NK-92 treated with Interleukin-12 subunit alpha and Interleukin-12 subunit beta, amount 100 ng/mL, for 24 hours (cell line): ENCODE data around the gene MICAL1.

Source experiments
- DNase-seq: peaks from one replicate; lab custom pipeline; 2025; lab: John Stamatoyannopoulos, UW

The MICAL1 gene

DNA sequence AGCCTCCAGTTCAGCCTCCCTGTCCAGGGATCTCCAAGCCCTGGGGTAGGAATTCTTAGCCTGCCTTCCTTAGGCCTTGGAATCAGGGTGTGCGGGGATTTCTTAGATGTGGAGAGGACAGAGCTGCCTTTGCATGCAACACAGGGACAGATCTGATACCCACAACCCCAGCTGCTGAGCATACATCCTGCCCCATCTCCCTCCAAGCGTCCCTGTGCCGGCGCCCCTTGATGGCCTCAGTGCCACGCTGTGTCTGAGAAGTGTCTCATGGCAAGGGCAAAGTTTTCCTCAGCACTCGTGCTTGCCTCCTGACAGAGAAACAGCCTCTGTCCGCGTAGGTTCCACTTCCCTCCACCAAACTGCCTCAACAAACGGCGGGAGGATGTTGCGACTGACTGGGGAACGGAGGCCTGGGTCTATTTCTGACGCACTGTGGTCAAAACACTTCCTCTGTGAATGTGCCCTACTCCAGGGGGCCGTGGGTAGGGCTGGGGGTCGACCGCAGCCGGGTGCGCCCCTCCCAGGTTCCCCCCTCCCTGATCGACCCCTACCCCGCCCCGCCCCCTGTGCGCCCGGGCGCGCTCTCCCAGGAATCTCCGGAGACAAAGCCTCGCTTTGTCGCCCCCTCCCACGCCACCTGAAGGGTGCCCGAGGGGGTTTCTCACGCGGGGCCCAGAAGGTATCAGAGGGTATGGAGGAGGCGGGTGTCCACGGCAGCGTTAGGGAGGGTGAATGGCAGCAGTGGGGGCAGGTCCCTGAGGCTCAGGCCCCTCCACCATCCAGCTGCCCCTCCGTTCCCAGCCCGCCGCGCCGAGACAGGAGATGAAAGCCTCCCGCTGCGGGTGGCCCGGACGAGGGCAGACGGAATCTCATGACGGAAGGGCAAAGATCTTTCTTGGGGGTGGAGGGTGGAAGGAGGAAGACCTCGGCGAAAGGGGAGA, 806 bp downstream of the MICAL1 start:
- DNase-seq = peak; percentile 79

DNA sequence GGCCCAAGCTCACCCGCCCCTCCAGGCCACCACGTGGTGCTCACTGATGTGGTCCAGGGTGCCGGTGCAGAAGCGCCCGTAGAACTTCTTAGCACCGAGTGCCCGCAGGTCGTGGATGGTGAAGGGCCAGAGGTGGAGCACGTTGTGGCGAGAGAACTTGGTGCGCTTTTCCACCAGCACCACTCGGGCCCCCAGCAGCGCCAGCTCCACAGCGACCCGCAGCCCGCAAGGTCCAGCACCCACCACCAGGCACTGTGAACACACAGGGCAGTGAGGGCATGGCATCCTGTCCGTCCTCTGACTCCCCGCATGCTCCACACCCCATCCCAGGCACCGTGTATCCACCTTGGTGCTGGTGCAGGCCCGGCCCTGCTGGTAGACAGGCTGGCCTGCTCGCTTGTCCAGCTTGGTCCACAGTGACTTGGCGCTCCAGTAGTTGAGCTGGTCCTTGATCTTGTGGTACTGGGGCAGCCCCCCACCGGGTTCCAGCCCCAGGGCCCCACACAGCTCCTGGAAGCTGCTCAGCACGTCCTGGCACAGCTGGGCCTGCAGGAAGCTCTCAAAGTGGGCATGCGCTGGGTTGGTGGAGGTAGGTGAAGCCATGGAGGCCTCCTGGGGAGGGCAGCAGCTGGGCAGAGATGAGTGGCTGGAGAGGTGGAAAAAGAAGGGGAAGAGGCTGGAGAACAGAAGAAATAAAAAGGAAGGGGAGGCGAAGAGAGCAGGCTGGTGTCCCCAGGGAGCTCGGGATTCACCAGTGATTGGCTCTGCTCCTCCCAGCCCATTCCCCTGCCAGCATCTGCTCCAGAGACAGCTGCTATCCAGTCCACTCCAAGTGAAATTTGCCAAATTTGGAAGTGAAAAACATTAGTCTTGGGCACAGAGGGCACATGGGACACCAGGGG, 1.7 kb downstream of the MICAL1 start:
- no peak for DNase-seq

DNA sequence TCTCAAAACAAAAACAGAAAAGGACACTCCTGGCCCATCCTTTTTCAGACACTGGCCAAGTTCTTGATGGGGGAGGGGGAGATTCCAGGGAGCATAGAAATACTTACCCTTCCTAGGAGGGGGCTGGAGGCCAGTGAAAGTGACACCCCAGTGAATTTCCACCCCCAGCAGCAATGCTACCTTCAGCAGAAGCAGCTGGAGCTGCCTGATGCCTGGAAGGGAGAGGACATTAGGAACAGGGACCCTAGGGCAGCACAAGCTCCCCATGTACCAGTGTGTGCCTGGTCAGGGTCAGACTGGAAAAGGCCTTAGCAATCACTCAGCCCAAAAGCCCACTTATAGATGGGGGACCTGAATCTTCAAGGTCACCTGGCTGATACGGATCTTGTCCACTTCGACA, 2.4 kb downstream of the MICAL1 start:
- no peak for DNase-seq

DNA sequence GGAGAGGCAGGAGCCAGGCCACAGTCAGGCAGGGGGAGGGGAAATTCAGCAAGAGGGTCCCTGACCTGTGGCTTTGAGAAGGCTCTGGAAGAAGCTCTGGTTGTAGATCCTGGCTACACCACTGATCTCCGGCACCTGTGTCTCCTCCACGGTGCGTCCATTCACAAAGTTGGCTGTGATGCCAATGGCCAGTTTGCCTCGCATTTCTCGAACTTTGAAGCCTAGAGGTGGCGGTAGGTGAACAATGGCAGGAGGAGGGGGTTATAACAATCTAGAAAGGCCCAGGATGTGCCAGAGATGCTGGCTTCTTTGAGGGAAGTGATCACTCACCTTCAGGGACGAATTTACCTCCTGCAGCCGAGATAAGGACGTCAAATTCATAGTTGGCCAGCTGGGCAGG, 3.4 kb downstream of the MICAL1 start:
- DNase-seq = no peak

DNA sequence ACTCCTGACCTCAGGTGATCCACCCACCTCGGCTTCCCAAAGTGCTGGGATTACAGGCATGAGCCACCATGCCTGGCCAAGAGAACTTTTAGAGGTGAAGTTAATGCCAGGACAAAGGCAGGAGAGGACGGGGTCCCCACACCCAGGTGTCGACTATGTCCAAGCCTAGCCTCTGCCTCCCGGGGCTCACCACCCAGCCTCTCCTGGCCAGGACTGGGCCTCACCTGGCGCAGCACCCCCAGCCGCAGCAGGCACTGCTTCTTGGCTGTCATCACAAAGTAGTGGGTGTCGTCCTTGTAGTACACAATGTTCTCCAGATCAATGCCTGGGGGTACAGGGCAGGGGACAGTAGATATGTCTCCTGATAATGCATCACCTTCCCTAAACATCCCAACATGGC, 4.2 kb downstream of the MICAL1 start:
- DNase-seq = no peak

DNA sequence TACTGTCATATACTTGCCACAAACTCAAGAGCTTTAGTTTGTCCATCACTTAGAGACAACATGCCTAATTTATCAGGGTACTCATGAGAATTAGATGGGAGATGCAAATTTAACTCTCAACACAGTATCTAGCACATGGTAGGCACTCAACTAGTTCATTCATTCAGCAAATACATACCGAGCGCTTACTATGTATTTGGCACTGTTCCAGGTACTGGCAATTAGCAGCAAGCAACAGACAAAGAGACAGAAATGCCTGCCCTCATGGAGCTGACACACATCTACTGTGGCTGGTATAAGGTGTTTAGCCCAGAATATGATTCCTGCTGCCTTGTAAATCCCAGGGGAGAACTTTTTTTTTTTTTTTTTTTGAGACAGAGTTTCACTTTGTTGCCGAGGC, 4.8 kb downstream of the MICAL1 start:
- no peak for DNase-seq

DNA sequence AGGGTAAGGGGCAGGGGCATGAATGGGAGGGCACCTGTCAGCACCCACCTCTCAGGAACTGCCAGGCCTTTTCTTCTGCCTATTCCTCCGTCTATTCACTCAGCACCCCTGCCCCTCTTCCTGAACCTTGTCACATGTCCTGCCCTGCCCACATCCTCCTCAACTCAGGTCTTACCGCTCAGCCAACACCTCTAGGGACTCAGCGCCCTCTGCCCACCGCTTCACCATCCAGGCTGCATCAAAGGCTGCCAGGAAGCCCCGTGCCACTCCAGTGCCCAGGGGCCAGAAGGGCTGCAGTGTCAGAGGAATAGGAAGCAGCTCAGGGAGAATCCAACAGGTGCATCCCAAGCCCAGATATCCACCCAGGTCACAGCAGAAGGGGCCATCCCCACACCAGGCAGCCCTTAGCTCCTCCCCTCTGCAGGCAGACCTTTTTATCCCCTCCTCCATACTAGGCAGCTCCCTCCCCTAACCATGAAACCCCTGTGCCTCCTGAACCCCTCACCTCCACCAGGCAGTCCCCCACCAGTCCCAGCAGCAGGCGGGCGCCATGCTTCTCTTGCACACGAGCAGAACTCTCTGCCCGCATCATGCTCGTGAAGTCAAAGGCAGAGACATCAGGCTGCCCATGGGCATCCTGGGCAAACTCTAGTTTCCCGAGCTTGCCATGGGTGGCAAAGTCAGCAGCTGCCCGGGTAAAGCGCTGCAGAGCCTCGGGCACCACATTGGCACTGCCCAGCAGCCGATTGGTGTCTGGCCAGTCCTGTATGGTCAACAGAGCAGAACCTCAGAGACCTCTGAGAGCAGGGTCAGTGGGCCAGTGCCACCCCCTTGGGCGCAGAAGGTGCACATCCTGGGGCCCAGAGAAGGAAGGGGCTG, 5.5 kb downstream of the MICAL1 start:
- DNase-seq = peak; percentile 23

DNA sequence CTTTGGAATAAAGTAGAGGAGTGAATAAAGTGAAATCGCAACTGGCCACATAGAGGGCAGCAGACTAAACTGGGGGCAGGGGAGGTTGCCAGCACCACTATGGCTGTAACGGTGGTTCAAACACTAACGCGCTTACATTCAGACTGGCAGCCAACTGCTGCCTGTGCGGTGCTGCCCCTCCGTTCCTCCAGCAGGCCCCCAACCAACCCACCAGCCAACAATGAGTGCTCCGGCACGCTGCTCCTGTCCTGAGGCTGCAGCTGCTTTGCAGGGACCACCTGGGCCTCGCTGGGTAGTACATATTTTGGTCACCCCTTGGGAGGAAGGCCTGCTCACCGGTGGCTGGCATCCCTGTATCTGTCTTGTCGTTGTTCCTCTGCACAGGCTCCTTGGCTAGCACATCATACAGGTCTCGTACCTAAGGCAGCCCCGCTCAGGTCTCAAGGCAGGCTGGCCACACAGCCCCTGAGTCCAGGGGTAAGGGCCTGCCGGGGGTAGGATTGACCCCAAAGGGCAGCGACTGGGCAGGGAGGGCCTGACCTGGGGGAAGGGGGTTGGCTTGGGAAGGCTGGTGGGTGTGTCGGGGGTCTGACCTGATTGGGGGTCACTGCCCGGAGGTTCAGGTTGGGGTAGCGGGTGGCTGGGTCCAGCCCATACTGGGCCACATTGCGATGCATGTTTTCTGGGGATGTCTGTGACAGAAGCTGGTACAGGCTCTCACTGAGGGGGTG, 6.3 kb downstream of the MICAL1 start:
- DNase-seq = no peak

DNA sequence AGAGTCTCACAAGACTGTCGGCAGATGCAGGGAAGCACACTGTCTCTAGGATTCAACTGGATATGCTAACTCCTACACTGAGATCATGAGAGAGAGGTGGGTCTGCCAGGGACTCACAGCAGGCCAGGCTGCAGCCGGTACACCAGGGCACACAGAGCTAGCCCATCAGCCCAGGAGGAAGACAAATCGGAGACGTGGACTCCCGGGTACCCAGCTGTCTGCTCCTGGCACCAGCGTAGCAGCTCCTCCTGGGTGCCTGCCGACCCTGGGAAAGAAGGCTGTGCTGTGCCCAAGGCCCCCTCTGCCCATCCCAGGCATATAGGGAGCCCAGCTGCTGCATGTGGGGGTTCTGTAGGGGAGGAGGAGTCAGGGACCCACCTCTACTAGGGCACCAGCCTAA, 7.0 kb downstream of the MICAL1 start:
- DNase-seq = no peak

DNA sequence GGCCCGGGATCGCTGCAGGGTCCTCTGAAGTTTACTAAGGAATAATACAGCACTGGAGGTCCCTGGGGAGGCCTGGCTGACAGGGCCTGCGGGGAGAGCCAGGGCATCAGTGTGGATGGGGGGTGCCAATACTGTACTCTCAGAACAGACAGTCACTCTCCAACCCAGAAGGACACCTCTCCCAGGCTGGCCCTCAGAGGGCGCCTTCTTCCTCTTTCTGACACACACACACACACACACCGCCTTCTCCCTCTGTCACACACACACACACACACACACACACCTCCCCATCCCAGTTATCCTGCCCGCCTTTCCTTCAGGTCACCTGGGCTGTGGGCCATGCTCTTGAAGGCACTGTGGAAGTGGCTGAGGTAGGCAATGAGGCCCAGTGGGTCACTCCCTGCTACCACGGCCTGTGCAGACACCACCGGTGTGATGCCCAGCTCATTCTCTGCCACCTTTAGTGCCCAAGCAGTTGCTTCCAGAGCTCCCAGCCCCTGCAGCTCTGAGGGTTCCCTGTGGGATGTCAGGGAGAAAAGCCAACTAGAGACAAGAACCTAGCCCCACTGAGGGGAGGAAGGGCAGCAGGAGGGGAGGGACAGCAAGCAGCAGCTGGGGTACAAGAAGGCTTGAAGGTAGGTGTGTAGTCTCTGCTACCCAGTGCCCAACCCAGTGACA, 7.6 kb downstream of the MICAL1 start:
- no peak for DNase-seq

DNA sequence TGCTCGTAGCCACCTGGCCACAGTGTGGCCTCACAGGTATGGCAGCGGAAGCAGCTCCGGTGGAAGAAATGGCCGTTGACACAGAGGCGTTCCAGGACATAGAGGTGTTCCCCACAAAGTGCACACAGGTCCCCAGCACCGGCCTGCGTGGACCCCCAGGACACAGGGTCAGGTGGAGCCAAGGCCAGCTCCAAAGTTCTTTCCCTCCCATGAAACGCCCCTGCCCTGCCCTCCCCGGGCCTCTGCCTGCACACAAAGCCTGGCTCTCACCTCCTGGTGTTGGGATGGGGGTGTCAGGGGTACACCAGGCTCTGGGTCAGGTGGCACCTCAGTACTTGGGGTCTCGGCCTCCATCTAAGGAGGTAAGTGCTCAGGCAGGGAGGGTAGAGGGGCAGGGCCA, 8.5 kb downstream of the MICAL1 start:
- no peak for DNase-seq

DNA sequence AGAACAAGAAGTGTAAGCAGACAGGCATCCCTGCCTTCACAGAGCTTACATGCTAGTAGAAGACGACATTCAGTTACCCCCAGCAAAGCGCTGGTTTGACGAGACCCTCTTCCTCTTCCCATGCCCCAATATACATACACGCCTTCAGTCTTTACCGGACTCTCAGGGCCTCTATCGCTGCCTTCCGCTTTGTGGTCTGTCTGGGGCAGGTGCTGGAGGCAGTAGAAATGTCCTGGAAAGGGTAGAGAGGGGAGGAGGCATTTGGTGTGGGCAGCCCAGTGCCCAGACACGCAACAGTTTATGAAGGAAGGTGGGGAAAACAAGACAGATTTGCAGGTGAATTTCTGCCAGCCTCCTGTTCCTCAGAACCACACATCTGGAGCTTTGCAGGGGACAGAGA, 9.0 kb downstream of the MICAL1 start:
- DNase-seq = no peak

DNA sequence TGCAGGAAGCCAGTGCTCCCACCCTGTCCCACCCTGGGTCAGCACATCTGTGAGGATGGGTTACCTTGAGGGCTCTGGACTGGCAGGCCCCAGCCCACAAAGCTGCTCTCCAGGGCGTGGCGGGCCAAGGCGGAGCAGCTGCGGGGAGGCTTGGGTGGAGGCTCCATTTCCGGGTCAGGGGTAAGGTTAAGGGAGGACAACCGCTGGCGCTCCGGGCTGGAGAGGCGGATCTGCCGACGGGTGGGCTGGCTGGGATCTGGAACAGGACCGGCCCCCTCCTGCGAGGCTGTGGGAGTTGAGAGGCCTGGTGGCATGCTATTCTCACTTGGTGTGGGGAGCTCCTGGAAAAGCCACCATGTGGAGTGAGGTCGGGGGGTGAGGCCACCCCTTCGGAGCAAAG, 9.5 kb downstream of the MICAL1 start:
- DNase-seq = no peak

DNA sequence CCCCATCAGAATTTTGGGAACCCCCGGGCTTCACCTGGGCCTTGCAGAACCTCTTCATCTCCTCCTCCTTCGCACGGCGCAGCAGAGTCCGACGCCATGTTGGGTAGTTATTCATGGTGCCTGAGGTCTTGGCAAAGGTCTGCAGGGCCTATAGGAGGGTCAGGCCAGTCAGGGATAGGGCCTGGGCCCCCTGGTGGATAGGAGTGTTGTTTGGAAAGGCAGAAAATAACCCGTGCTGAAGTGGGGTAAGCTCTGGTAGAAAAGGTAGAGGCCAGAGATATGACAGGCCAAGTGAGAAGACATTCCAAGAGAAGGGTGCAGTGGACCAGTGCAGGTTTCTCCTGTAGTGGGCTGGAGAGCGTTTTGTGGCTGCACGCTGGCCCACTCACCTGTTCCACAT, 10.2 kb downstream of the MICAL1 start:
- DNase-seq = no peak

DNA sequence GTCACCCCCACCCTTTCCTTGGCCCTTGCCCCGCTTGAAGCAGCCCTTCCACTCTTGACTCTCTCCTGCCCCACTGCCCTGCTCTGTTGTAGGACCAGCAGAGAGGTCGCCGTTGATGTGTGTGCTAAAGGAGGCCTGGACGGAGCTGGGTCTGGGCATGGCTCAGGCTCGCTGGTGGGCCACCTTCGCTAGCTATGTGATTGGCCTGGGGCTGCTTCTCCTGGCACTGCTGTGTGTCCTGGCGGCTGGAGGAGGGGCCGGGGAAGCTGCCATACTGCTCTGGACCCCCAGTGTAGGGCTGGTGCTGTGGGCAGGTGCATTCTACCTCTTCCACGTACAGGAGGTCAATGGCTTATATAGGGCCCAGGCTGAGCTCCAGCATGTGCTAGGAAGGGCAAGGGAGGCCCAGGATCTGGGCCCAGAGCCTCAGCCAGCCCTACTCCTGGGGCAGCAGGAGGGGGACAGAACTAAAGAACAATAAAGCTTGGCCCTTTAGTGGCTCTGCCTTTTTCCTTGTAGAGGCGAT, 12.1 kb downstream of the MICAL1 start:
- no peak for DNase-seq

DNA sequence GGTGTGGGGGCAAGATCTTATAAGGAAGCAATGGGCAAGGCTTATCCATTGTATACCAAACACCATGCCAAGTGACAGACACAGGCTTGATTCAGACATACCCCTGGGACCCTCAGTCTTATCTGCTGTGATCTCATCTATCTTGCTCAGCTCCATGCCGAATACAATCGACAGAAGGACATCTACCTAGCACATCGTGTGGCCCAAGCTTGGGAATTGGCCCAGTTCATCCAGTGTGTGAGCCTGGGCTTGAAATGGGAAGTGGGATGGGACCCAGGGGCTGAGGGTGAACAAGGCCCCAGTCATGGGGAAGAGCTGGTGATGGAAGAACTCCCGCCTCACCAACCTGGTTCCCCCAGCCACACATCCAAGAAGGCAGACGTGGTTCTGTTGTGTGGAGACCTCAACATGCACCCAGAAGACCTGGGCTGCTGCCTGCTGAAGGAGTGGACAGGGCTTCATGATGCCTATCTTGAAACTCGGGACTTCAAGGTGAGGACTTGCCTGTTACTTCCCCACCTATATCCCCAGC, 13.1 kb downstream of the MICAL1 start:
- DNase-seq = no peak

DNA sequence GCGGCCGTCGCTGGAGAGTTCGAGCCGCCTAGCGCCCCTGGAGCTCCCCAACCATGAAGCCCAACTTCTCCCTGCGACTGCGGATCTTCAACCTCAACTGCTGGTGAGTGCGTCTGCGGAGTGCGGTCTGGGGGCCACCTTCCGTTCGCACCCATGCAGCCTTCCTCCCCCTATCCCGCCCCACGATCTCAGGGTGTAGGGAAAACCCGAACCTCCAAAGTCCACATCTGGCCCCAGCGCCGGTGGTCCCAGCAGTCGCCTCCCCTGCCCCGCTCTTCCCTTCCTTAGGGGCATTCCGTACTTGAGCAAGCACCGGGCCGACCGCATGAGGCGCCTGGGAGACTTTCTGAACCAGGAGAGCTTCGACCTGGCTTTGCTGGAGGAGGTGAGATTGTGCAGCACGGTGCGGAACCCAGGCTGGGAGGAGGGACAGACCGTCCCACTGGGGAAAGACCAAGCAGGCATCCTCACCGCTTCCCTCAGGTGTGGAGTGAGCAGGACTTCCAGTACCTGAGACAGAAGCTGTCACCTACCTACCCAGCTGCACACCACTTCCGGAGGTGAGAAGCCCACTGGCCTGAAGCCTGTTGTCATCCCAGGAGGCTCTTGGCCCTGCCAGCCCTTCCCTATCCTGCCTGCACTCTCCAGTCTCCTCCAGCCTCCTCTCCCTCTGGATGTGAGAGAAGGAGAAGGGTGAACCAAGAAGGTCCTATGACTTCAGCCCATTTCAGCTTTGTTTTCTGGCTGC, 14.3 kb downstream of the MICAL1 start:
- DNase-seq = no peak

DNA sequence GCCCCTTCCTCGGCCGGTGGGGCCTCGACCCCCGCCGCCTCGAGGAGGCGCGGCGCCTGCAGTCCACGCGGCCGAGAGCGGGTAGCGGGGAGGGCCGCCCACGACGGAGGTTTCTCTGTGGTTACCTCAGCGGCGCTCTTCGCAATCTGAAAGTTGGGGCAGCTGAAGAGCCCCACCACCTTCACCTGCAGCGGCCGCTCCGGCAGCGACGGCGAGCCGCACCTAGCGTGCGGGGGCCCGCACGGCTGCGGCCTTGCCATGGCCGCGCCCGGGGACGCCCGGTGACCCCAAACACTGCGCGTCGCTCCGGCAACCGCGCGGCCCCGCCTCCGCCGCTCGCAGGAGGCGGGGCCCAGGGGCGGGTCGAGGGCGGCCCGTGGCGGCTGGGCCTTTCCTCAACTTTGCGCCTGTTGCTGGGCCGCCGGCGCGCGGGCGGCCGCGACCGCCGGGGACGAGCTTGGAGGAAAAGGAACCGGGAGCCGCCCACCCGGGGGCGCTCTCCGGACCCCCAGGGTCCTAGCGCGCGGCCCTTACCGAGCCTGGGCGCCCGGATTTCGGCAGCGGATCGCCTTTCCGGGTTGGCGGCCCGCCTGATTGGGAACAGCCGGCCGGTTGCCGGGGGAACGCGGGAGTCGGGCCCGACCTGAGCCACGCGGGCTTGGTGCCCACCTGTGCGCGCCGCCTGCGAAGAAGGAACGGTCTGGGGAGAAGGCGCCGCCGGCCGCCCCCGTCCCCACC, 15.1 kb downstream of the MICAL1 start, which contains the start of the genes PPIL6 and SMPD2:
Gene PPIL6, minus strand, starts transcription at position 298 of the 738 bp plus-strand sequence. Its CDS starts 38 bp downstream, at position 260.
Gene SMPD2, plus strand, starts transcription at position 394 of the 738 bp plus-strand sequence. CDS start 398 bp downstream, outside the sequence.
- peak; percentile 49 for DNase-seq
